ENCODE data around the gene SORCS1.

DNA sequence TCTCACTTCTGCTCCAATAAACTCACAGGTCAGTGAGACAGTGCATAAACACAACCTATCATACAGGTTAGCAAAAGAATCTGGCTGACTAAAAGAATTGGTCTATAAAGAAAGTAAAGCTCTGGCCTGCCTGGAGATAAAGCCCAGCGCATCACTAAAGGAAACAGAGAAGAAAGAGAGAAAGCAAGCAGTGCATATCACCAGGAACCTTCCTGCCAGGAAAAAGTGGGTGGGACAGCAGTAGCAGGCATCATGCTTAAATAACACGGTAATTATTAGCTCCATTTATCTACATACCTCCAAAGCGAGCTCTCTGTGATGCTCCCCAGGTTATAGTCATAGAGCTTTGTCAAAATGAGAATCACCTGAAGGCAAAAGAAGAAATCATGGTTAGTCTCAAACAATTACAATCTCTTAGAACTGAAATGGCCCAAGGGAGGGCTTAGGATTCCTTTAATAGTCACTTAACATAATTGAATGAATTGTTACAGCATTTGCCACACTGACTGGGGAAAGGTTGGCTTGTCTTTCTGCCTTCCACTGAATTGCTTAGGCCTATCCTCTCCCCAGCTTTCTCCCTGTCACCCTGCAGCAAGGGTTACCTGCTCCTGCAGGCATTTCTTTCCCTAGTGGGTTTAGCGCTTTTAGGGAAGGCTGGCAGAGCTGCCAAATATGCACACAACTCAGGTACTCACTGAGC lies 208.1 kb downstream of the SORCS1 start:
- no peak for TF ChIP-seq FOXM1 (IDR thresholded peaks at IDR 0.05; ENCODE audit: borderline replicate concordance)
- no peak for TF ChIP-seq BHLHE40 (IDR thresholded peaks at IDR 0.05; ENCODE audit: borderline replicate concordance)

All from HEK293T (cell line).